Activated CD8-positive, alpha-beta T cell treated with anti-CD3 and anti-CD28 coated beads for 36 hours (primary cell): Measurements from ENCODE around the gene PLA1A. TPM values are rescaled to one million over a fixed set of nuclear protein-coding genes. Genes with fewer than 3 reads are reported as not detected.

Experiments used
- ATAC-seq: fragments of 200-7000 bp; cut with Tn5 transposase; one replicate; pipeline ENCODE4 v1.10.0; 2021; ENCODE audit warnings: mild to moderate bottlenecking, moderate library complexity
- CTCF ChIA-PET: fragments of 350-600 bp; sonication (Branson Sonifier 250); formaldehyde crosslinking; loops from one replicate; lab custom pipeline; 2021; ENCODE audit warnings: antibody characterized with exemption; lab: Charles Lee
- POLR2A ChIA-PET: fragments of 350-600 bp; sonication (Branson Sonifier 250); formaldehyde crosslinking; loops from one replicate; lab custom pipeline; 2021; ENCODE audit warnings: antibody characterized with exemption; lab: Charles Lee
- DNase-seq: peaks from one replicate; pipeline ENCODE4 v3.0.0-alpha.2; 2020
- H3K27ac Mint-ChIP-seq: one replicate; pipeline ENCODE4 v1.8.0; 2021; ENCODE audit warnings: mild to moderate bottlenecking, mixed read lengths
- H3K27me3 Mint-ChIP-seq: one replicate; pipeline ENCODE4 v1.8.0; 2021; ENCODE audit warnings: mixed read lengths
- H3K36me3 Mint-ChIP-seq: one replicate; pipeline ENCODE4 v1.8.0; 2021; ENCODE audit warnings: low read depth, mixed read lengths
- H3K4me1 Mint-ChIP-seq: one replicate; pipeline ENCODE4 v1.8.0; 2021; ENCODE audit warnings: low read depth, mixed read lengths
- H3K4me3 Mint-ChIP-seq: one replicate; pipeline ENCODE4 v1.8.0; 2021; ENCODE audit warnings: mild to moderate bottlenecking, moderate library complexity, mixed read lengths
- H3K9me3 Mint-ChIP-seq: one replicate; pipeline ENCODE4 v1.8.0; 2021; ENCODE audit warnings: mixed read lengths
- CTCF ChIP-seq: fragments of 200-600 bp; IDR thresholded peaks from one replicate; pipeline ENCODE4 v1.8.0; 2022; ENCODE audit warnings: antibody characterized with exemption, mild to moderate bottlenecking
- intact Hi-C: fragments of 100-400 bp; cut with micrococcal nuclease; formaldehyde crosslinking; loops from one replicate; pipeline ENCODE4 v1.10.0; 2022
- total RNA-seq, 2 experiments: library from RNA; stranded (reverse); gene quantifications; one replicate each; pipeline ENCODE4 v1.2.3, GENCODE V29; 2021

PLA1A gene
- total RNA-seq, 2 experiments from 2014 or later: not detected

DNA sequence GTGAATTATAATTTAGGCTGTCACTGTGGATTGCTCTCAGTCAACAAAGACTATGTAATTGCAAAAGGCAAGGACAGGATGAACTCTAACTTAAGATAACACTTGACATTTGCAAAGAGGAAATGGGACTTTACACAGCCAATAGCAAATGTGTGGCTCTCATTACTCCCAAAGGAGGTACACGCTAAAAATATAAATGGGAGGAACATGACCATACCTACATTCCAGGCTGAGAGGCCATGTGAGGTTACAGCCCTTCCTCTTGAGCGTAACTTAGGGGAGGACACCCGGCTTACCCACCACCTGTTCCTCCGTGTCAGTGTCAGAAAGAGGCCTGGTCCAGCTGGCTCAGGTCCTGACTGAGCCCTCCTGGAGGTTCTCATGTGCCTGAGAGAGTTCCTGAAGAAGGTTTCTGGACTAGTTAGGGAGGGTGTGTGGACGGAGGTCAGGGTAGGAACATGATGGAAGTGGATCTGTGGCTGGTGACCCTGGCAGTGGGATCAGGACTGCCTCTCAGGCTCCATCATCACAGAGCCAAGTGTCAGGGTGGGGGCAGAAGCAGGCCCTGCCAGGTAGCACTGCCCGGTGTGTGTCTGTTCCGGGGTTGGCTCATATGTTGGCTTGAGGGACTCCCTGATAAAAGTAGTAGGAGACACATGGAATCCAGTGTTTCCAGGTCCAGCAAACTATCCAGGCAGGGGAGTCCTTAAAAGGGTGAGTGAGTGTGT is 54.8 kb downstream of the PLA1A start:
- no peak overlapping the region for H3K4me3 Mint-ChIP-seq
- H3K27ac Mint-ChIP-seq: no peak overlapping the region
- H3K9me3 Mint-ChIP-seq: no peaks in the 10 kb centered on the region
- H3K36me3 Mint-ChIP-seq: peaks cover 2% of the 10 kb centered on the region
- POLR2A ChIA-PET: no interaction called here
- CTCF ChIA-PET: no interaction called here
- TF ChIP-seq CTCF: no peak
- no peak for ATAC-seq
- DNase-seq: no peak
- no peaks in the 10 kb centered on the region for H3K4me1 Mint-ChIP-seq
- intact Hi-C loops: no loop called here
- no peaks in the 10 kb centered on the region for H3K27me3 Mint-ChIP-seq

- H3K27me3 Mint-ChIP-seq: no peaks in the 10 kb centered on the region
- POLR2A ChIA-PET: no interaction called here
Measured at GRCh38 chr3:119653876-119654275, 56.2 kb downstream of the PLA1A start.

DNA sequence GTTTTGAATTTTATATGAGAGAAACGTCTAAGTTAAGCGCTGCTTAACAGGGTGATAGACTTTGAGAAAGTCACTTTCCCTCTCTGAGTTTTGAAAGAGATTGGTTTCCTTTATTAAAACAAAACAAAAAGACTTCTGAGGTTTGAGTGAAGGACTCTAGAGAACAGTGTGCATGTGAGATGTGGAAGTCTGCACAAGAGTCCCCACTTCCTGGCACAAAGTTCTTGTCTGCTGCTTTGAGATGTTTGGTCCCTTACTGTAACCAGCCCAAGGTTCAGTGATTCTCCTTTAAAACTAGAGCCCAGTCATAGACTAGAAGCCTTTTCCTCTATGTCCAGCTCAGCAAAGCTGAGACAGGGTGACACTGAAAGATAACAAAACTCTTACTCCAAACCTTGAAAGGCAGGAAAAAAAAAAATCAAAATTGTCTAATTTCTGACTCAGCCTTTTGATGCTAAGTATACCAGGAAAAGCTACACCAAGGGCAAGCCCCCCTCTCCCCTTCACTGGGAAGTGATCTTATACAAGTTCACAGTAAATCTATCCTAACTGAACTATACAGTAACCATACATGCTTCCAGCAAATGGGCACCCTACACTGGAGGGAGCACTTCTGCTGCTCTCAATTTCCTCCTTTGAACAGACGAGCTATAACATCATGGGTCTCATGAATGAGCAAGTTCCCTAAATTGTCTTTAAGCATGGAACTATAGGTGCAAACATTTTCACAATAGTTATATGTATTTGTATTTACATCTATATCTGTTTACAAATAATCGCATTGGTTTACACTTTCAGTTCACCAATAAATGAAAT is 60.4 kb downstream of the PLA1A start:
- no peak overlapping the region for H3K27ac Mint-ChIP-seq
- ChIA-PET POLR2A (no interaction called here), CTCF (interaction anchor here (2.1 kb wide), 1 partner anchor 22 kb away, joined by 7 read pairs; no protein-coding TSS in a partner anchor)
- H3K27me3 Mint-ChIP-seq: no peaks in the 10 kb centered on the region
- H3K36me3 Mint-ChIP-seq: peaks cover 2% of the 10 kb centered on the region
- DNase-seq (no peak), ATAC-seq (no peak)
- intact Hi-C loops: no loop called here
- TF ChIP-seq CTCF: no peak
- peaks cover 3% of the 10 kb centered on the region for H3K4me1 Mint-ChIP-seq
- no peaks in the 10 kb centered on the region for H3K9me3 Mint-ChIP-seq
- H3K4me3 Mint-ChIP-seq: no peak overlapping the region

More at GRCh38 chr3:119653876-119654275, 56.2 kb downstream of the PLA1A start:
- no peak overlapping the region for H3K27ac Mint-ChIP-seq
- peaks cover 2% of the 10 kb centered on the region for H3K36me3 Mint-ChIP-seq
- H3K4me3 Mint-ChIP-seq: no peak overlapping the region
- peaks cover 3% of the 10 kb centered on the region for H3K4me1 Mint-ChIP-seq
- no peaks in the 10 kb centered on the region for H3K9me3 Mint-ChIP-seq
- CTCF ChIA-PET: no interaction called here
- intact Hi-C loops: no loop called here
- no peak for DNase-seq
- TF ChIP-seq CTCF: no peak
- ATAC-seq: no peak

DNA sequence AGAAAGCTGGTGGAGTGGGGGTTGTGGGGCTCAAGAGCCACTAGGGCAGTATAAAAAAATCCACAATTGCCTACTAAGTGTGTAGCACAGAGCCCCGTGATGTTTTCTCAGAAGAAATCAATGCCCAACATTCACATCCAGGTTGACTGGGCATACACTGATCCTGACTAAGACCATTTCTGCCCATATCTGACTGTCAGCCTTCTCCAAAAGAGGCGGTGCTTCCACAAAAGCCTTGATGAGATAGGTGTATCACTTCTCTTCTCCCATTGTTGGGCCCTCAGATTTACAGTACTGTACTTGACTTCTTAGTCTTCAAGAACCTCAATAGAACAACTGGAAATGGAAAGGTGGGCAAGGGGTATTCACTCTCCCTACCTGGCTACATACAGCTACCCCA is 61.3 kb downstream of the PLA1A start:
- intact Hi-C loops: no loop called here
- no peak overlapping the region for H3K4me3 Mint-ChIP-seq
- peaks cover 3% of the 10 kb centered on the region for H3K4me1 Mint-ChIP-seq
- no peak for TF ChIP-seq CTCF
- ChIA-PET CTCF (interaction anchor here (2.1 kb wide), 1 partner anchor 22 kb away, joined by 7 read pairs; no protein-coding TSS in a partner anchor), POLR2A (no interaction called here)
- no peaks in the 10 kb centered on the region for H3K9me3 Mint-ChIP-seq
- no peak overlapping the region for H3K27ac Mint-ChIP-seq
- H3K27me3 Mint-ChIP-seq: no peaks in the 10 kb centered on the region
- peaks cover 2% of the 10 kb centered on the region for H3K36me3 Mint-ChIP-seq
- no peak for ATAC-seq
- no peak for DNase-seq
